OCI-LY7 (cell line): ENCODE results near the gene STOX2. TPM values are rescaled to one million over a fixed set of nuclear protein-coding genes. Genes with fewer than 3 reads are reported as not detected.

Source experiments
- BruUV-seq: library from RNA; stranded (reverse); fragments of 400-500 nt; replicated peaks from 2 replicates; lab custom pipeline; 2021; lab: Mats Ljungman, UMichigan
- CTCF ChIA-PET: fragments of 300-600 bp; sonication (Branson Sonifier 250); formaldehyde crosslinking; loops from one replicate; lab custom pipeline; 2022; ENCODE audit warnings: antibody characterized with exemption; ENCODE audit not compliant: unreplicated experiment; lab: Charles Lee
- POLR2A ChIA-PET: fragments of 300-600 bp; sonication (Branson Sonifier 250); formaldehyde crosslinking; loops from one replicate; lab custom pipeline; 2022; ENCODE audit warnings: antibody characterized with exemption; lab: Charles Lee
- DNase-seq: peaks from one replicate; pipeline ENCODE4 v3.0.0-alpha.2; 2015; ENCODE audit warnings: low spot score
- H2AFZ ChIP-seq: fragments of 200-600 bp; sonication (generic), shearing (Covaris generic); 2 replicates; pipeline ENCODE4 v1.6.1; 2014; ENCODE audit warnings: mild to moderate bottlenecking, antibody characterized with exemption, low read length, moderate library complexity
- H3K27ac ChIP-seq: fragments of 200-600 bp; sonication (generic); 2 replicates; pipeline ENCODE4 v1.5.1; 2014; ENCODE audit warnings: mixed run types, low read depth, mild to moderate bottlenecking, moderate library complexity, low read length, inconsistent platforms; ENCODE audit not compliant: poor library complexity, severe bottlenecking
- H3K36me3 ChIP-seq: fragments of 200-600 bp; sonication (generic); 2 replicates; pipeline ENCODE4 v1.6.1; 2014; ENCODE audit warnings: mild to moderate bottlenecking, antibody characterized with exemption, low read length, moderate library complexity, mixed read lengths; ENCODE audit not compliant: insufficient read depth
- H3K4me1 ChIP-seq: fragments of 200-600 bp; sonication (generic); 2 replicates; pipeline ENCODE4 v1.5.1; 2014; ENCODE audit warnings: mild to moderate bottlenecking, low read length; ENCODE audit not compliant: insufficient read depth, poor library complexity, severe bottlenecking
- H3K4me2 ChIP-seq: fragments of 200-600 bp; sonication (generic); 2 replicates; pipeline ENCODE4 v1.6.1; 2014; ENCODE audit warnings: mild to moderate bottlenecking, low read length
- H3K4me3 ChIP-seq: fragments of 200-600 bp; sonication (generic); 2 replicates; pipeline ENCODE4 v1.5.1; 2014; ENCODE audit warnings: mild to moderate bottlenecking, low read depth, low read length; ENCODE audit not compliant: poor library complexity, severe bottlenecking
- H3K79me2 ChIP-seq: fragments of 200-600 bp; sonication (generic); 2 replicates; pipeline ENCODE4 v1.6.1; 2016; ENCODE audit warnings: low read depth, mild to moderate bottlenecking, low read length, moderate library complexity, mixed read lengths; ENCODE audit not compliant: insufficient read depth
- H3K9me2 ChIP-seq: fragments of 200-600 bp; sonication (generic); 2 replicates; pipeline ENCODE4 v1.6.1; 2016; ENCODE audit warnings: mild to moderate bottlenecking, low read length, mixed read lengths; ENCODE audit not compliant: insufficient read depth
- H3K9me3 ChIP-seq: fragments of 200-600 bp; sonication (generic); 2 replicates; pipeline ENCODE4 v1.6.1; 2014; ENCODE audit warnings: mild to moderate bottlenecking, mixed run types, low read length, mixed read lengths
- H4K20me1 ChIP-seq: fragments of 200-600 bp; sonication (generic); 2 replicates; pipeline ENCODE4 v1.6.1; 2014; ENCODE audit warnings: mild to moderate bottlenecking, antibody characterized with exemption, low read length, moderate library complexity, mixed read lengths; ENCODE audit not compliant: insufficient read depth
- EZH2phosphoT487 ChIP-seq: fragments of 200-600 bp; sonication (generic); IDR thresholded peaks from 2 replicates; pipeline ENCODE4 v1.6.1; 2018; ENCODE audit warnings: low read depth, borderline replicate concordance, mild to moderate bottlenecking, mixed run types, antibody characterized with exemption, low read length, moderate library complexity, mixed read lengths
- intact Hi-C: fragments of 100-400 bp; cut with micrococcal nuclease; formaldehyde crosslinking; loops from one replicate; pipeline ENCODE4 v1.10.0; 2022; ENCODE audit not compliant: unreplicated experiment
- total RNA-seq, 2 experiments: library from RNA; depleted of rRNA in 1 of 2; stranded (reverse); fragments of >200 nt in 1 of 2; shearing (Covaris generic) in 1 of 2; gene quantifications; 2 replicates each; pipeline ENCODE4 v1.2.3, GENCODE V29; 2014 to 2022
- TF ChIP-seq, protein P1 (sequence below): fragments of 200-600 bp; sonication (generic); conservative IDR thresholded peaks from 2 replicates; pipeline ENCODE4 v1.5.1; 2014; ENCODE audit warnings: mild to moderate bottlenecking, antibody characterized with exemption, low read length, moderate library complexity, mixed read lengths

Gene STOX2
- total RNA-seq, 2 experiments from 2014 or later, result 0.38 TPM; not detected in 1

DNA sequence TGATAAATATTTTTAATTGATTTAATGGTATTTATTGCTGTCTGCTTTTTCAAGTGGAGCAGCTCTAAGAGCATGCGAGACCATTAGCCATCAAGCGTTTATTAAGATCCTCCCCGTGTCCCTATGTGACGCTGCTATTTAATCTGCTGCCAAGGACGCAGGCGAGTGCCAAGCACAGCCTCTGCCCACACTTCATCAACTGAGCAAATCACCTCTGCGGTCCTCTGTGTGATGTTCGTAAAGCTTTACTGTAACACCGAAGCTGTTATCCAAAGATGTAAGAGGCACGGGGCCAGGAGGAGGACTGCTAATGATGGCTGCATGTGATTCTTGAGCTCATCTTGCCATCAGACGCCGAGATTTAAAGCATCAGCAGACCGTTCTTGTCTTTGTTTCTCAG, 79.5 kb downstream of the STOX2 start:
- H3K4me3 ChIP-seq, result no peak overlapping the region
- H2AFZ ChIP-seq, result no peak overlapping the region
- H4K20me1 ChIP-seq, result no peaks in the 10 kb centered on the region
- no peak for DNase-seq
- no peaks in the 10 kb centered on the region for H3K9me3 ChIP-seq
- intact Hi-C loops, result no loop called here
- no peak for TF ChIP-seq EZH2phosphoT487
- TF ChIP-seq, protein P1, sequence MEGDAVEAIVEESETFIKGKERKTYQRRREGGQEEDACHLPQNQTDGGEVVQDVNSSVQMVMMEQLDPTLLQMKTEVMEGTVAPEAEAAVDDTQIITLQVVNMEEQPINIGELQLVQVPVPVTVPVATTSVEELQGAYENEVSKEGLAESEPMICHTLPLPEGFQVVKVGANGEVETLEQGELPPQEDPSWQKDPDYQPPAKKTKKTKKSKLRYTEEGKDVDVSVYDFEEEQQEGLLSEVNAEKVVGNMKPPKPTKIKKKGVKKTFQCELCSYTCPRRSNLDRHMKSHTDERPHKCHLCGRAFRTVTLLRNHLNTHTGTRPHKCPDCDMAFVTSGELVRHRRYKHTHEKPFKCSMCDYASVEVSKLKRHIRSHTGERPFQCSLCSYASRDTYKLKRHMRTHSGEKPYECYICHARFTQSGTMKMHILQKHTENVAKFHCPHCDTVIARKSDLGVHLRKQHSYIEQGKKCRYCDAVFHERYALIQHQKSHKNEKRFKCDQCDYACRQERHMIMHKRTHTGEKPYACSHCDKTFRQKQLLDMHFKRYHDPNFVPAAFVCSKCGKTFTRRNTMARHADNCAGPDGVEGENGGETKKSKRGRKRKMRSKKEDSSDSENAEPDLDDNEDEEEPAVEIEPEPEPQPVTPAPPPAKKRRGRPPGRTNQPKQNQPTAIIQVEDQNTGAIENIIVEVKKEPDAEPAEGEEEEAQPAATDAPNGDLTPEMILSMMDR, result no peak
- no peaks in the 10 kb centered on the region for H3K36me3 ChIP-seq
- H3K9me2 ChIP-seq, result no peaks in the 10 kb centered on the region
- no peak overlapping the region for H3K27ac ChIP-seq
- H3K79me2 ChIP-seq, result no peaks in the 10 kb centered on the region
- no TSS peak for BruUV-seq
- no peaks in the 10 kb centered on the region for H3K4me1 ChIP-seq
- CTCF ChIA-PET, result no interaction called here
- POLR2A ChIA-PET, result no interaction called here
- no peak overlapping the region for H3K4me2 ChIP-seq

DNA sequence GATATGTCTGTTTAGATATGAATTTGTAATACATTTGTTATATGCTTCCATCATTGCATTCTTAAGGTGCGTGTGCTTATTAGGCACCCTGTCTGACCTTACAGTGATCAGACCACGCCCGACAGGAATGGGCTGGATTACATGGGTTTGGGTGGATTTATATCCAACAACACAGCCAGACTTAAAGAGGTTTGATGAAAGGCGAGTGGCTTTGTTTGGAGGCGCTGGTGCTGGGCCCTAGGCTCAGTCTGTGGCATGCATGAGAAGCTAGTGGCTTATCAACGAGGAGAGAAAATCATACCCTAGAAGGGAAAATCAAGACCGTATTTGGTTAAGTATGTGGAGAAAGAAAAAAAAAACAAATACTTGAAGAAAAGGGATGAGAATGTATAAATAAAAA, 80.7 kb downstream of the STOX2 start:
- Histone ChIP-seq H3K4me2 (no peak overlapping the region), H3K9me2 (no peaks in the 10 kb centered on the region), H4K20me1 (no peaks in the 10 kb centered on the region), H3K4me3 (no peak overlapping the region), H3K79me2 (no peaks in the 10 kb centered on the region), H3K9me3 (no peaks in the 10 kb centered on the region), H3K27ac (no peak overlapping the region), H3K4me1 (no peaks in the 10 kb centered on the region), H3K36me3 (no peaks in the 10 kb centered on the region), H2AFZ (no peak overlapping the region)
- intact Hi-C loops, result no loop called here
- DNase-seq, result no peak
- CTCF ChIA-PET, result no interaction called here
- no TSS peak for BruUV-seq
- TF ChIP-seq EZH2phosphoT487, result no peak
- TF ChIP-seq, protein P1, result no peak
- POLR2A ChIA-PET, result no interaction called here

DNA sequence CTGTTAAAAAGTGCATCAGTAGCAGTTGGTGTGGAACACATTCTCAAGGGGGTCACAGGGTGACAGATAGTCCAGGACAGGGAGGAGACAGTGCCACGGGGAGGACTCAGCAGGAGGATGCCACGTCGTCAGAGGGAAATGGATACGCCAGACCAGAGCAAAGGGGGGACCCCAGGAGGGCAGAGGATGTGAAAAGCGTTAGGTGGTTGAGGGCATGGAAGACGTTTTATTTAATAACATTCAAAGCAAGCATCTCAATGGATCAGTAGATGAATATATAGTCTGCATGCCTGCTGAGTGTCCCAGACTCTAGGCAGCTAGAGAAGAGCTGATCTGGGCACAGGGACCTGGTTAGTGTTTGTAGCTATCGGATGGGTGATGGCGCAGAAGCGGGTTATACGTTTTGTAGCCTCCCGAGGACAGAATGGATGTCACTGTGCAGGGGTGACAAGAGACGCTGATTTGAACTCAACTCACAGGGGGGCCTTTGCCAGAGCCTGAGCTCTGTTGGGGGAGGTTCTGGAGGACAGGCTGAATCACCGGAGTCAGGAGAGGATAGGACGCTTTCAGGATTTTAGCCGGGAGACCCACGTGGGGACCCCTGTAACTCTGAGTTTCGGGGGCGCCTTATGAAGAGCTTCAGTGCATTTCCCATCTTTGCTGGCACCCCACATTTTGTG, 81.3 kb downstream of the STOX2 start:
- no peaks in the 10 kb centered on the region for H3K9me3 ChIP-seq
- intact Hi-C loops, result no loop called here

More for the DNA sequence above, 81.3 kb downstream of the STOX2 start:
- CTCF ChIA-PET, result no interaction called here
- Histone ChIP-seq H3K4me1 (no peaks in the 10 kb centered on the region), H4K20me1 (no peaks in the 10 kb centered on the region), H3K4me2 (no peak overlapping the region), H3K36me3 (no peaks in the 10 kb centered on the region), H2AFZ (no peak overlapping the region), H3K4me3 (no peak overlapping the region), H3K27ac (no peak overlapping the region), H3K79me2 (no peaks in the 10 kb centered on the region), H3K9me2 (no peaks in the 10 kb centered on the region)
- DNase-seq, result no peak
- POLR2A ChIA-PET, result no interaction called here
- TF ChIP-seq, protein P1, result no peak
- no peak for TF ChIP-seq EZH2phosphoT487
- no TSS peak for BruUV-seq
